Measurements from ENCODE around the gene ERBB3. TPM values are rescaled to one million over a fixed set of nuclear protein-coding genes. Genes with fewer than 3 reads are reported as not detected.

Gene ERBB3
- total RNA-seq, 1 donor from 2014 or later, result 3.8 TPM

- Histone ChIP-seq H3K9ac (ENCODE audit: low read length) (no peak overlapping the region), H3K4me2 (ENCODE audit: low read length) (no peak overlapping the region), H4K20me1 (ENCODE audit: insufficient read depth, low read length) (no peaks in the 10 kb centered on the region), H3K4me1 (ENCODE audit: insufficient read depth, low read length) (no peaks in the 10 kb centered on the region), H2AFZ (ENCODE audit: low read depth, low read length) (no peak overlapping the region), H3K36me3 (ENCODE audit: insufficient read depth, low read length) (peaks cover 54% of the 10 kb centered on the region), H3K4me3 (ENCODE audit: insufficient read depth, low read depth, low read length) (no peak overlapping the region), H3K27me3 (ENCODE audit: insufficient read depth, low read length) (no peaks in the 10 kb centered on the region), H3K79me2 (ENCODE audit: insufficient read depth, low read length) (no peaks in the 10 kb centered on the region), H3K9me3 (ENCODE audit: insufficient read depth, low read depth, low read length) (no peaks in the 10 kb centered on the region), H3K27ac (ENCODE audit: low read depth, low read length) (no peak overlapping the region)
- DNase-seq (ENCODE audit: low read depth) (no peak), FAIRE-seq (no peak)
- H3K9me3 Mint-ChIP-seq (ENCODE audit: unreplicated experiment), result peaks cover 4% of the 10 kb centered on the region
- peaks cover 57% of the 10 kb centered on the region for H3K36me3 Mint-ChIP-seq (ENCODE audit: low read depth, unreplicated experiment)
- H3K27ac Mint-ChIP-seq (ENCODE audit: unreplicated experiment), result no peak overlapping the region
- H3K4me1 Mint-ChIP-seq (ENCODE audit: low read depth, unreplicated experiment), result peaks cover 5% of the 10 kb centered on the region
- no peak overlapping the region for H3K4me3 Mint-ChIP-seq (ENCODE audit: unreplicated experiment)
- TF ChIP-seq, protein P1, sequence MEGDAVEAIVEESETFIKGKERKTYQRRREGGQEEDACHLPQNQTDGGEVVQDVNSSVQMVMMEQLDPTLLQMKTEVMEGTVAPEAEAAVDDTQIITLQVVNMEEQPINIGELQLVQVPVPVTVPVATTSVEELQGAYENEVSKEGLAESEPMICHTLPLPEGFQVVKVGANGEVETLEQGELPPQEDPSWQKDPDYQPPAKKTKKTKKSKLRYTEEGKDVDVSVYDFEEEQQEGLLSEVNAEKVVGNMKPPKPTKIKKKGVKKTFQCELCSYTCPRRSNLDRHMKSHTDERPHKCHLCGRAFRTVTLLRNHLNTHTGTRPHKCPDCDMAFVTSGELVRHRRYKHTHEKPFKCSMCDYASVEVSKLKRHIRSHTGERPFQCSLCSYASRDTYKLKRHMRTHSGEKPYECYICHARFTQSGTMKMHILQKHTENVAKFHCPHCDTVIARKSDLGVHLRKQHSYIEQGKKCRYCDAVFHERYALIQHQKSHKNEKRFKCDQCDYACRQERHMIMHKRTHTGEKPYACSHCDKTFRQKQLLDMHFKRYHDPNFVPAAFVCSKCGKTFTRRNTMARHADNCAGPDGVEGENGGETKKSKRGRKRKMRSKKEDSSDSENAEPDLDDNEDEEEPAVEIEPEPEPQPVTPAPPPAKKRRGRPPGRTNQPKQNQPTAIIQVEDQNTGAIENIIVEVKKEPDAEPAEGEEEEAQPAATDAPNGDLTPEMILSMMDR (IDR thresholded peaks at IDR 0.05; ENCODE audit: insufficient read depth, low read depth, low read length), result no peak
- TF ChIP-seq EZH2 (IDR thresholded peaks at IDR 0.05; ENCODE audit: insufficient read depth, low read length), result no peak
- H3K27me3 Mint-ChIP-seq (ENCODE audit: low read depth, unreplicated experiment), result no peaks in the 10 kb centered on the region
These were observed 62.2 kb downstream of the ERBB3 start for GRCh38 chr12:56141946-56142784.

- Histone ChIP-seq H3K4me2 (ENCODE audit: low read length) (no peak overlapping the region), H3K36me3 (ENCODE audit: insufficient read depth, low read length) (peaks cover 47% of the 10 kb centered on the region), H3K9me3 (ENCODE audit: insufficient read depth, low read depth, low read length) (no peaks in the 10 kb centered on the region), H3K4me1 (ENCODE audit: insufficient read depth, low read length) (no peaks in the 10 kb centered on the region), H2AFZ (ENCODE audit: low read depth, low read length) (no peak overlapping the region), H3K4me3 (ENCODE audit: insufficient read depth, low read depth, low read length) (no peak overlapping the region), H3K79me2 (ENCODE audit: insufficient read depth, low read length) (no peaks in the 10 kb centered on the region), H3K27ac (ENCODE audit: low read depth, low read length) (no peak overlapping the region), H3K27me3 (ENCODE audit: insufficient read depth, low read length) (no peaks in the 10 kb centered on the region), H4K20me1 (ENCODE audit: insufficient read depth, low read length) (no peaks in the 10 kb centered on the region), H3K9ac (ENCODE audit: low read length) (no peak overlapping the region)
- Mint-ChIP-seq H3K36me3 (ENCODE audit: low read depth, unreplicated experiment) (peaks cover 48% of the 10 kb centered on the region), H3K27ac (ENCODE audit: unreplicated experiment) (peak overlapping the region; percentile 12), H3K4me1 (ENCODE audit: low read depth, unreplicated experiment) (peaks cover 5% of the 10 kb centered on the region), H3K4me3 (ENCODE audit: unreplicated experiment) (peak overlapping the region; percentile 50), H3K9me3 (ENCODE audit: unreplicated experiment) (peaks cover 4% of the 10 kb centered on the region), H3K27me3 (ENCODE audit: low read depth, unreplicated experiment) (no peaks in the 10 kb centered on the region)
- TF ChIP-seq EZH2 (IDR thresholded peaks at IDR 0.05; ENCODE audit: insufficient read depth, low read length), result no peak
- TF ChIP-seq, protein P1 (IDR thresholded peaks at IDR 0.05; ENCODE audit: insufficient read depth, low read depth, low read length), result no peak
- DNase-seq (ENCODE audit: low read depth), result no peak
- no peak for FAIRE-seq
These were observed 63.3 kb downstream of the ERBB3 start for GRCh38 chr12:56143217-56143616.

DNA sequence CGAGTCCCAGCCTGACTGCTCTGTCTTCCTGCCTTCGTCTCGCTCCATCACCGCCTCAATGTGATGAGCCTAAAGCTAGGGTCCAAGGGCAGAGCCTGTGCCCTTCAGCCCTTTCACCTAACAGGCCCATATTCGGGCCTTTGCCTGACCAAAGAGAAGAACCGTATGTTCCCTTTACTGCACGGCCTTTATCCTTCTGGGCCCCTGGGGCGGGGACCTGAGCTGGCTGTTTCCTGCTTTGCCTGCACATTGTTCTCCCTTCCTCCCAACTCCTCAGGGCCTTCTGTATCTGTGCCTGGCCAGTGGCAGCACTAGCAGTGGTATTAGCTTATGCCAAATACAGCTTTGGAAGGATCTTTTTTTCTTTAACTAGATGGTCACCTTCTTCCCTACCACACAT lies 63.9 kb downstream of the ERBB3 start:
- no peaks in the 10 kb centered on the region for H3K9me3 ChIP-seq (ENCODE audit: insufficient read depth, low read depth, low read length)
- H3K27me3 ChIP-seq (ENCODE audit: insufficient read depth, low read length), result no peaks in the 10 kb centered on the region
- no peak overlapping the region for H3K27ac ChIP-seq (ENCODE audit: low read depth, low read length)
- no peaks in the 10 kb centered on the region for H4K20me1 ChIP-seq (ENCODE audit: insufficient read depth, low read length)
- H3K36me3 Mint-ChIP-seq (ENCODE audit: low read depth, unreplicated experiment), result peaks cover 41% of the 10 kb centered on the region
- no peaks in the 10 kb centered on the region for H3K4me1 ChIP-seq (ENCODE audit: insufficient read depth, low read length)
- FAIRE-seq, result no peak
- H3K27me3 Mint-ChIP-seq (ENCODE audit: low read depth, unreplicated experiment), result no peaks in the 10 kb centered on the region
- no peak overlapping the region for H3K4me3 ChIP-seq (ENCODE audit: insufficient read depth, low read depth, low read length)
- peak overlapping the region; percentile 50 for H3K4me3 Mint-ChIP-seq (ENCODE audit: unreplicated experiment)
- no peak overlapping the region for H3K27ac Mint-ChIP-seq (ENCODE audit: unreplicated experiment)
- H3K9ac ChIP-seq (ENCODE audit: low read length), result no peak overlapping the region
- no peaks in the 10 kb centered on the region for H3K79me2 ChIP-seq (ENCODE audit: insufficient read depth, low read length)
- H2AFZ ChIP-seq (ENCODE audit: low read depth, low read length), result no peak overlapping the region
- DNase-seq (ENCODE audit: low read depth), result no peak
- peaks cover 43% of the 10 kb centered on the region for H3K36me3 ChIP-seq (ENCODE audit: insufficient read depth, low read length)
- no peak overlapping the region for H3K4me2 ChIP-seq (ENCODE audit: low read length)
- H3K9me3 Mint-ChIP-seq (ENCODE audit: unreplicated experiment), result peaks cover 4% of the 10 kb centered on the region
- H3K4me1 Mint-ChIP-seq (ENCODE audit: low read depth, unreplicated experiment), result peaks cover 5% of the 10 kb centered on the region
- TF ChIP-seq, protein P1 (IDR thresholded peaks at IDR 0.05; ENCODE audit: insufficient read depth, low read depth, low read length), result no peak
- no peak for TF ChIP-seq EZH2 (IDR thresholded peaks at IDR 0.05; ENCODE audit: insufficient read depth, low read length)
